Ovary (tissue), 3 donors: ENCODE data around the gene NDUFS5.

Source experiments
- POLR2A ChIP-seq: fragments of 450-650 bp; IDR thresholded peaks from one replicate; pipeline ENCODE4 v1.6.1; 2017; ENCODE audit warnings: antibody characterized with exemption, mild to moderate bottlenecking, moderate library complexity
- TF ChIP-seq, protein P1 (sequence below), 3 donors: fragments of 450-650 bp in 2 of 3; fragments of 200-600 bp in 1 of 3; IDR thresholded peaks; one replicate each; pipeline versions ENCODE4 v1.5.1 to v1.8.0; 2016 to 2022; ENCODE audit warnings: antibody characterized with exemption in 3 of 3, mild to moderate bottlenecking in 1 of 3
- donor health status: DM: no; HTN: no; CAD: no.

DNA sequence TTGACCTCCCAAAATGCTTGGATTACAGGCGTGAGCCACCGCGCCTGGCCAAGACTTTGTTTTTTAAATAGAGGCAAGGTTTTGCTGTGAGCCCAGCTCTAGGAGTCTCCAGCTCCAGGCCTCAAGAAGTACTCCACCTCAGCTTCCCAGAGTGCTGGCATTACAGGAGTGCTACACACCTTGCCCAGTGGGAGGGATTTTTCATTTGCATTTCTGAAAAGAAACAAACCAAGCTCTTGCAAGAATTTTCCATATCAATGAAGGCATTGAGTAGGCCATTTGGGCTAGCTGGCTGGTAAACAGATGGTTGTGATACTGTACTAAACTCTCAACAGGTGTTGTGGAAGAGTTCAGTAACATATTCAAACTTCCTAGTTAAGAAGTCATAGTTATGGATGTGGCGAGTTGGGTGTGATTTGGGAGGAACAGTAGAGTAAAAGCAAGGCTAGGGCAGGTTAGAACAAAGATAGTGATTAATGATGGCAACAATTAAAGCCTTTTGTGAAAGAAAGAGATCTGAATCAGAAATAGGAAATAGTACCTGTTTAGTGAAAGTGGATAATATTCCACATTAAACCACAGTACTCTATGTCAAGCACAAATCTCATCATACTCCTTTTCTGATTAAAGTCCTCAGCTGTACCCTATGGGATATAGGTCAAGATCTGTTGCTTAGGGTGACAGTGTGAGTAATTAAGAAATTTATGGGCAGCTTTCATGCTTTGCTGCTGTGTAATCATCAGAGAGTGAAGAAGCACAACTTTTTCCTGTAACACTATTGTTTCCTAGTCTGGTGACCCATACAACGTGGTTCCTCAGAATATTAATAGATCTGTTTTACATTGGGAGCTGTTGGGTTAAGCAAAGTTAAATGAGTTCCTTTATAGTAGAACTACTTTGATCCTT is 24.4 kb upstream of the NDUFS5 start:
- TF ChIP-seq, protein P1, sequence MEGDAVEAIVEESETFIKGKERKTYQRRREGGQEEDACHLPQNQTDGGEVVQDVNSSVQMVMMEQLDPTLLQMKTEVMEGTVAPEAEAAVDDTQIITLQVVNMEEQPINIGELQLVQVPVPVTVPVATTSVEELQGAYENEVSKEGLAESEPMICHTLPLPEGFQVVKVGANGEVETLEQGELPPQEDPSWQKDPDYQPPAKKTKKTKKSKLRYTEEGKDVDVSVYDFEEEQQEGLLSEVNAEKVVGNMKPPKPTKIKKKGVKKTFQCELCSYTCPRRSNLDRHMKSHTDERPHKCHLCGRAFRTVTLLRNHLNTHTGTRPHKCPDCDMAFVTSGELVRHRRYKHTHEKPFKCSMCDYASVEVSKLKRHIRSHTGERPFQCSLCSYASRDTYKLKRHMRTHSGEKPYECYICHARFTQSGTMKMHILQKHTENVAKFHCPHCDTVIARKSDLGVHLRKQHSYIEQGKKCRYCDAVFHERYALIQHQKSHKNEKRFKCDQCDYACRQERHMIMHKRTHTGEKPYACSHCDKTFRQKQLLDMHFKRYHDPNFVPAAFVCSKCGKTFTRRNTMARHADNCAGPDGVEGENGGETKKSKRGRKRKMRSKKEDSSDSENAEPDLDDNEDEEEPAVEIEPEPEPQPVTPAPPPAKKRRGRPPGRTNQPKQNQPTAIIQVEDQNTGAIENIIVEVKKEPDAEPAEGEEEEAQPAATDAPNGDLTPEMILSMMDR (IDR thresholded peaks at IDR 0.05) = no peak
- no peak for TF ChIP-seq POLR2A
